ENCODE results near the gene JMJD7. TPM values are rescaled to one million over a fixed set of nuclear protein-coding genes. Genes with fewer than 3 reads are reported as not detected.
"Not testable (repeated sequence)": the region's sequence is repeated elsewhere in the genome, so short reads cannot be mapped to it uniquely, and the experiment has no call there.

JMJD7 gene
- total RNA-seq, 1 donor from 2014 or later: 18.5 TPM

DNA sequence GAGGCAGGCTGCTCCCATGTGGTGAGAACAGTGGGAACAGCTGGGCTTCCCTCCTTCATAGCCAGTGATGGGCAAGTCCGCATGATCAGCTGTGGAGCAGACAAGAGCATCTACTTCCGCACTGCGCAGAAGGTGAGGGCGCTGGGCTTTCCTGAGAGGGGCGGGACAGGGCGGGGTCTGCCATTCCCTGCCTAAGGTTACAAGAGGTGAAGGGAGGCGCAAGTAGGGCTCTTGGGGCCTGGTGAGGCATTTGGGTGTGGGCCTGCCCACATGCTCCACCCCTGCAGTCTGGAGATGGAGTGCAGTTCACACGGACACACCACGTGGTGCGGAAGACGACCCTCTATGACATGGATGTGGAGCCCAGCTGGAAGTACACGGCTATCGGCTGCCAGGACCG is 10.6 kb upstream of the JMJD7 start:
- ATAC-seq (no peak), DNase-seq (ENCODE audit: low spot score) (no peak)
- intact Hi-C loops (cut with DNase I): loop anchor here (10.0 kb wide), 1 partner anchor 253 kb away; no protein-coding TSS in a partner anchor

DNA sequence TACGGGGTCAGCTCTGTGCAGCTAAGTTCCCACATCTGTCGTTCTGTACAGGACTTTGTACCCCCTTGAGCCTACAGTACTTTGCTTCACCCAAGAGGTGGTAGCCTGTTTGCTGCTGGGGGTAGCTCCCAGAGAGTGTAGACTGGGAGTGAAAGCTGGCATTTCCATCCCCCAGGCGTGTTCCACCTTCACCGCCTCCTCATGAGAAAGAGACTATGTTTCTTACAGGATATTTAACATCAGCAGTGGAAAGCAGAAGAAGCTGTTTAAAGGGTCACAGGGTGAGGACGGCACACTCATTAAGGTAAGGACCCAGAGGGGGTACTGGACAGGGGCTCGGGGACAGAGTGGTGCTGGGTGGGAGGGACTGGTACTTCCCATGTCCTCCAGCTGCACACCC is 10.1 kb upstream of the JMJD7 start:
- no peak for DNase-seq (ENCODE audit: low spot score)
- ATAC-seq: no peak
- intact Hi-C loops (cut with DNase I): loop anchor here (10.0 kb wide), 1 partner anchor 253 kb away; no protein-coding TSS in a partner anchor

DNA sequence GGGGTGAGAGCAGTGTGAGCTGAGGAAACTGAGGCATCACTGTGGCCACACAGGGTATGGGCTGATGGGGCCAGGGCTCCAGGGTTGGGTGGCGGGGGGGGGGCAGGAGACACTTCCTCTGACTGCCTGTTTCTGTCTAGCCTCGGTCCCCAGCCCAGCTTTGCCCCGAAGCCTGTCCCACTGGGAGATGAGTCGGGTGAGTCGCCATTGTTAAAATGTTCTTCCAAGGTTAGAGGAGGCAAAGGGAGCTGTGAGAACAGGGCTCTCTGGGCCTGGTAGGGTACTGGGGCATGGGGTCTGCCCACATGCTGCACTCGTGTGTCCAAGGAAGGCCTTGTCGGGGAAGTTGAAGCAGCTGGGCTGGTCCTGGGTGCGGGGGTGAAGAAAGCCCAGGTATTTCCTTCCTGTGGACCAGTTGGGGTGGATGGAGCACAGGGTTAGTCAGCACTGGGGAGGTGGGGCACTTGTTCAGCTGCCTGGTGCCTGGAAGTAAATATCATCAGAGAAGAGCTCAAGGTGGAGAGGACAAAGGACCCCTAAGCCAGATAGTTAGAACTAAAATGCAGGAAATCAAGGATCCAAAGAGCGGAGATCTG is 8.3 kb upstream of the JMJD7 start:
- DNase-seq (ENCODE audit: low spot score): no peak
- ATAC-seq: no peak
- intact Hi-C loops (cut with DNase I): loop anchor here (10.0 kb wide), 1 partner anchor 255 kb away; no protein-coding TSS in a partner anchor

DNA sequence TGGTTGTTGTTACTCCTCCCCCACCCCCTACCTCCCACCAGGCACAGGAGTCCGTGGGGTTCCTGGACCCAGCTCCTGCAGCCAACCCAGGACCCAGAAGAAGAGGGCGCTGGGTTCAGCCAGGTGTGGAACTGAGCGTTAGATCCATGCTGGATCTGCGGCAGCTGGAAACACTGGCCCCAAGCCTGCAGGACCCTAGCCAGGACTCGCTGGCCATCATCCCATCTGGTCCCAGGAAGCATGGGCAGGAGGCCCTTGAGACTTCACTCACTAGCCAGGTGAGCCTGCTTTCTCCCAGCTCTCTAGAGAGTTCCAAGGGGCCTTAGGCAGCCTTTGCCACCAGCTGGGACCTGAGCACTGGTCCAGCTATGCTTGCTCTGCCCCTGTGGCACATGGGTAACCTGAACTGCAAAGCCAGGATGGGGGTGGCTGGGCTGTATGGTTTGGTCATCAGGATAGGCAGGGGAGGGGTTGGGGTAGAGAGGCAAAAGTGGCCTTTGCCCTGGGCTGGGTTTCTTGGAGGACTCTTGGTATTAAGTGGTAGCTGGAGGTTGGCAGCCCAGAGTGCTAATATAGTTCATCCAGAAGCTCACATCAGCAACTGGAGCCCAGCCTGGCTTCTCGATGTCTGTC is 7.0 kb upstream of the JMJD7 start:
- DNase-seq (ENCODE audit: low spot score): no peak
- intact Hi-C loops (cut with DNase I): no loop called here
- ATAC-seq: no peak

DNA sequence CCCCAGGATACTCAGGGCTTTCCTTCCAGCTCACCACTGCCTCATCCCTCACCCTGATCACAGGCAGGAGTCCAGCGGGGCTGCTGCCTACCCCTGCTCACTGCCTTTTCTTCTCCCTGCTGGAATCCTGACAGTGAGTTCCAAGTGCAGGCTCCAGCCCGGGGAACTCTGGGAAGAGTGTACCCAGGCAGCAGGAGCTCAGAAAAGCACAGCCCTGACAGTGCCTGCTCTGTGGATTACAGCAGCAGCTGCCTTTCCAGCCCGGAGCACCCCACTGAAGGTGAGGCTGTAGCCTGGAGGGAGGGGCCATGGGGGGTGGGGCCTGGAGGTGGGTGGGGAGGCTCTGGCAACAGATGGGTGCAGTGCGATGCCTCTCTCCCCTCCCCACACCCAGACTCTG is 6.1 kb upstream of the JMJD7 start:
- intact Hi-C loops (cut with DNase I): no loop called here
- ATAC-seq: no peak
- DNase-seq (ENCODE audit: low spot score): no peak

DNA sequence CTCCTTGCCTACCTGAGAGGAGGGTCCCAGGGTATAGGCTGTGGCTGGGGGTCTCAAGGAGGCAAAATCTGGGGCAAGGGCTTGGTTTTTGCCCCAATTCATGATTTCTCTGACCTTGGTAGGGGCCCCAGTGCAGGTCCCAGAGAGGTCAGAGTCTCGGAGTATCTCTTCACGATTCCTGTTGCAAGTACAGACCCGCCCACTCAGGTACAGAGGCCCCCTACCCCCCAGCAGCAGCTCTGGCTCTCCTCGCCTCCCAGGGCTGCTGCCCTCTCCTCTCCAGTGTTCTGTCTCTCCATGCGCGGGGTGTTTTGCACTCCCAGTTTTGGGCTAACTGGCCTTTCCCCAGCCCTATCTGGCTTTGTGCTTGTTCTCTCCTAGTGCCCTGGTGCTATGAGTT is 5.4 kb upstream of the JMJD7 start:
- DNase-seq (ENCODE audit: low spot score) (no peak), ATAC-seq (no peak)
- intact Hi-C loops (cut with DNase I): no loop called here

DNA sequence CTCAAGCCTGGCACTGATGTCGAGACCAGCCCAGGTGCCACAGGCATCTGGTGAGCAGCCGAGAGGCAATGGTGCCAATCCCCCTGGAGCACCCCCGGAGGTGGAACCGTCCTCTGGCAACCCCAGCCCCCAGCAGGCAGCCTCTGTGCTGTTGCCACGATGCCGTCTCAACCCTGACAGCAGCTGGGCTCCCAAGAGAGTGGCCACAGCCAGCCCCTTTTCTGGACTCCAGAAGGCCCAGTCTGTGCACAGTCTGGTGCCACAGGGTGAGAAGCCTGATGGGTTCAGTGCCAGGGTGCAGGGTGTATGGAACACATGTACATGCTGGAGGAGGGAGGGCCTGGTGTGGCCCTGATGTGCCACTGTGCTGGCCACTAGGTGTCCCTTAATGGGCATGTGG is 4.9 kb upstream of the JMJD7 start:
- ATAC-seq (no peak), DNase-seq (ENCODE audit: low spot score) (no peak)
- intact Hi-C loops (cut with DNase I): no loop called here

DNA sequence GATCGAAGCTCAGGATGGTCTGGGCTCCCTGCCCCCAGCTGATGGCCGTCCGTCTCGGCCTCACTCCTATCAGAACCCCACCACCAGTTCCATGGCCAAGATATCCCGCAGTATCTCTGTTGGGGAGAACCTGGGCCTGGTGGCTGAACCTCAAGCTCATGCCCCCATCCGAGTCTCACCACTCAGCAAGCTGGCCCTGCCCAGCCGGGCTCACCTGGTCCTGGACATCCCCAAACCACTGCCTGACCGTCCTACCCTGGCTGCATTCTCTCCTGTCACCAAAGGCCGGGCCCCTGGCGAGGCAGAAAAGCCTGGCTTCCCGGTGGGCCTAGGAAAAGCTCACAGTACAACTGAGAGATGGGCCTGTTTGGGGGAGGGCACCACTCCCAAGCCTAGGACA is 4.4 kb upstream of the JMJD7 start:
- intact Hi-C loops (cut with DNase I): no loop called here
- ATAC-seq (no peak), DNase-seq (ENCODE audit: low spot score) (no peak)

DNA sequence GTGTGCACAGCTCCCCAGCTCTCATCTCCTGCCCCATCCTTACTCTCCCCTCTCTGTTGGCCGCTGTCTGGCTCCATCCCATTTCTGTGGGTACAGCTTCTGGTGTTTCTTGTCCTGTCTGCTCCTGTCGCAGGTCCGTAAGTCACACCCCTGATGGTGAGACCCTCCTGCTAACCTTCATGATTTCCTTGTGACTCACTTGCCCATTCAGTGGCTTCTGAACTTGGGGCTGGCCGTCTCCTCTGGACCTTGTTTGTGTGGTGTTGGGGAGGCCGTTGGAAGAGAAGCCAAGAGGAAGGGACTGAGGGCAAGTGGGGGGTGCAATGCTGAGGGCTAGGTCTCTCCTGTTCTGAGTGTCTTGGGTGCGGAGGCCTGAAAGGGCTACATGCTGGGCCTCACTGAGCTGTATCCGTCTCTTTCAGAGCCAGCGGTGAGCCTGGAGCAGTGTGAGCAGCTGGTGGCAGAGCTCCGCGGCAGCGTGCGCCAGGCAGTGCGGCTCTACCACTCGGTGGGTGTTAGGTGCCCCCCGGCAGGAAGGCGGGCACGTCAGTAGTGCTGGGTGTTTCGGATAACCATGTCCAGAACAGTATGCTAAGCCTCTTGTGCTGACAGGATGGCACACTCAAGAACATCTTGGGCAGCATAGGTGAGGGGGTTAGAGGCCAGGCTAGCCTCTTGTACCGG is 3.7 kb upstream of the JMJD7 start:
- intact Hi-C loops (cut with DNase I): no loop called here
- ATAC-seq: no peak

DNA sequence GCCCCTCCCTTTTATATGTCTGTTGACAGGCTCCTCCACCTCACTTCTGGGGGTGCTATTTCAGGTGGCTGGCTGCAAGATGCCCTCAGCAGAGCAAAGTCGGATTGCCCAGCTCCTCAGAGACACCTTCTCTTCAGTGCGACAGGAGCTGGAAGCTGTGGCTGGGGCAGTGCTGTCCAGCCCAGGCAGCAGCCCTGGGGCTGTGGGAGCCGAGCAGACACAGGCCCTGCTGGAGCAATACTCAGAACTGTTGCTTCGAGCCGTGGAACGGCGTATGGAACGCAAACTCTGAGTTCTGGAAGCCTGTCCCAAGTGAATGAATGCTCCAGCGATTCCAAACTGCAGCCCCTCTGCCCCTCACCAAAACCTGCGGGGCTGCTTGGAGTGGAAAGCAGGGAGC is 2.7 kb upstream of the JMJD7 start:
- ATAC-seq (no peak), DNase-seq (ENCODE audit: low spot score) (no peak)
- intact Hi-C loops (cut with DNase I): no loop called here

More for the DNA sequence above, 3.7 kb upstream of the JMJD7 start:
- DNase-seq (ENCODE audit: low spot score): no peak

DNA sequence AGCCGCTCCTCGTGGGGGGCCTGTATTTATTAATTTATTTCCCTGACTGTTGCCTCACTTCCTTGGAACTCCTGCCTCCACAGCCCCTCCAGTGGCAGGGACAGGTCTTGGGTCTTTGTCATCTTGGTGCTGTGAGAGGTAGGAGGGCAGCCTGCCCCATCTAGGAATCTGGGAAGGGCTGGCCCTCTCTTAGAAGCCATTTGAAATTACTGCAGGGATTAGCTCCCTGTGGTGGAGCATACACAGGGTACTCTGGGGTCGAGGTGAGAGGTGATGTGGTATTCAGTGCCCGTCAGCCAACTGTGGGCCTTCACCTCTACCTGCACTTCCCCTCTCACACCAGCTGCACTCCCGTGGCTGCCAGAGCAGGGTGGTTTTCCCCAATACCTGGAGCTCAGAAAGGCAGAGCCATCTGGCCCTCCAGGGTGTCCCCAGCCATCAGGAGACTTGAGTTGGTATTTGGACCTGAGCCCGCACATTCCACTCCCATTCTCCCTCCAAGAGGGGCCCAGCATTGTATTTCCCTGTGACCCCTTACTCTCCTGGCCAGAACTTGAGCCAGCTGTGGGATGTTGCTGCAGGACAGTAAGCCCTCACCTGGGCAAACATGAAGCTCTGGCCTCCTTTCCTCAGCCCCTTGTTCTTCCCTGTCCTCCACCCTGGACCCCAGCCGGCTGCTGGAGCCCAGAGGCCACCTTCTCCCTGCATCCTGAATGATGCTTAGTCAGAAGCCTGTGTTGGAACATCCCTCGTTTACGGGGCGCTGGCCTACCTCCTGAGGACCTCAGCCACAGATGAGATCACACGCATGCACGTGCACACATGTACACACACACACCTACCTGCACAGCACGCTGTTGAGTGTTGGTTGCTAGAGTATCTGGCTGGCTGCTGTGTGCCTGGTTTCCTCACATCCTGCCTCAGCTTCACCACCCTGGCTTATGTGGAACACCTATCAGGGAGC is 2.0 kb upstream of the JMJD7 start:
- ATAC-seq: no peak
- DNase-seq (ENCODE audit: low spot score): no peak
- intact Hi-C loops (cut with DNase I): no loop called here

DNA sequence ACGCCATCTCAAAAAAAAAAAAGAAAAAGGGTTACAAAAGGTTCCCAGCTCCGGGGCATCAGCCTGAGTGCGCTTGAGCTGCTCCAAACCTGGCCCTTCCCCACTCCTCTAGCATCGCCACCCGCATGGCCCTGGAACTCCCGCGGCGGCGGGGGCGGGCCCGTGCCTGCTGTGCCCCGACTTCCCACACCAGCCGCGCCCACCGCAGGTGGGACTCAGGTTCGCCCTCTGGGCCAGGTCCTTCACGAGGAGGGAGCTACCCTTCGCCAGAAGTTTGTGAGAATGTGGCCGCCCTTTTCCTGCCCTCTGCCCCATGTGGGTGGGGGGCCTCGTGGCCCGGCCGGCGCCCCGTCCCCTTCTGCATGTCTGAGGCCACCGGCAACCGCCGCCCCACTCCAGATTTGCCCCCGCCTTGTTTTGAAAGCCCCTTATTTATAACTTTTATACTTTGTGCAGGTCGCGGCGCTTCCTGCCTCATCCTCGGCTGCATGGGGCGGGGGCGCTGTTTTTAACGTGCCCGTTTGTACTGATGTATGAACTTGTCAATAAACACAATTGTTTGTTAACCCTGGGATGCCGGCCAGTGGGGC is 507 bp upstream of the JMJD7 start:
- intact Hi-C loops (cut with DNase I): no loop called here
- peak; percentile 5 for ATAC-seq
- no peak for DNase-seq (ENCODE audit: low spot score)

DNA sequence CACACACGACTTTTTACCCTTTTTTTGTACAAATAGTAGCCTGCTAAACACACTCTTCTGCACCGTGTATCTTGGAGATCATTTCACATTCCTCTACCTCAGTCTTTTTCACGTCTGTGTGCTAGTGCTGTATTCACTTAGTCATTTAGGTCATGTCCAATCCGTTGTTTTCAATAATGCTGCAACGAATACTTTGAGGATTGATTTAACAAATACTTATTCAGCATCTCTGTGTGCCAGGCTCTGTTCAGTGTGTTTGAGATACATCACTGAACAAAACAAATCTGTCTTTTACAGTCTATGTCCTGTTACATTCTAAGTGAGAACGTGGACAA is 882 bp downstream of the JMJD7 start:
- no peak for ATAC-seq
- DNase-seq (ENCODE audit: low spot score): no peak
- intact Hi-C loops (cut with DNase I): no loop called here

DNA sequence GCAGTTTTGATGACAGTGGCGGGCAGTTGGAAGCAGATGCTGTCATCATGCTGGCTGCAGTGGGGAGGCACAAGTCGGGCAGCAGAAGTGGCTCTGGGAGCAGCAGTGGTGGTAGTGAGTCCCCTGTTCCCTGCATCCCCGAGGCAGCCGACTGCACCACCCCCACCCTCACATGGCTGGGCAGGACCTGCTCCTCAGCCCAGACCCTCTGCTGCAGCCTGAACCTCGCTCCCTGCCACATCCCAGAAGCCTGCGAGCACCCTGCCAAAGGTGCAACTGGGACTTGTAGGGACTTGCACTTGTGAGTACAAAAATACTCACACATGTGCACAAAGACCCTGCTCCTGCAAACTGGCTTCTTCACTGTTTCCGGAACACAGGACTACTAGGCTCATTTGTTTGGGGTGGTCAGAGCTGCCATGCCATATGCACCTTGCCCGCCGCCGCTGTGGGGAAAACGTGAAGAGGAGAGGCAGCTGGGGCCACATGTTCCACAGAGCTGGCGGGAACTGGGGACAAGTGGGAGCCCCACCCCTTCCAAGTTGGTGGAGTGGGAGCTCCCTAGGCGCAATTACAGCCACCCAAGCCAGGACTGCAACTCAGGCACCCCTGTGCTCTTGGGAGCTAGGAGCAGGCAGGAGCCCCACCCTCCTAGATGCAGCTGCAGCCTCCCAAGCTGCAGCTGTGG is 2.2 kb downstream of the JMJD7 start:
- no peak for ATAC-seq
- DNase-seq (ENCODE audit: low spot score): no peak
- intact Hi-C loops (cut with DNase I): no loop called here

DNA sequence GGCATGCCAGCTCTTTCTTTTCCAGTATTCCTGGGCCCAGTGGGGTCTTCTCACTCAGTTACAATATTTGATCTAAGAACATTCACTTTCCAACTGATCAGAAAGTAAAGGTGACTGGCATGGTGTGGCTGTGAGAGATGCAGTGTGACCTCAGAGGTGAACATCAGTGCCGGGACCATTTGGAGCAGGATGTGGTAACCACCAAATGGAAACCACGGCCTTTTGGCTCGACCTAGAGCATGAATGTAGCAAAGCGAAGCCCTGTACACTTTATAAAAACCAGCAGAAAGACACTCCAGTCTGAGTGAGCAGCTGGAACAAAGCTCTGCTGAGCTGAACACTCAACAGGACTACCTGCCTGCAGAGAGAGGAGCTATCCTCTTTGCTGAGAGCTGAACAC is 3.4 kb downstream of the JMJD7 start:
- DNase-seq (ENCODE audit: low spot score); ATAC-seq; intact Hi-C loops (cut with DNase I): not testable (repeated sequence)

DNA sequence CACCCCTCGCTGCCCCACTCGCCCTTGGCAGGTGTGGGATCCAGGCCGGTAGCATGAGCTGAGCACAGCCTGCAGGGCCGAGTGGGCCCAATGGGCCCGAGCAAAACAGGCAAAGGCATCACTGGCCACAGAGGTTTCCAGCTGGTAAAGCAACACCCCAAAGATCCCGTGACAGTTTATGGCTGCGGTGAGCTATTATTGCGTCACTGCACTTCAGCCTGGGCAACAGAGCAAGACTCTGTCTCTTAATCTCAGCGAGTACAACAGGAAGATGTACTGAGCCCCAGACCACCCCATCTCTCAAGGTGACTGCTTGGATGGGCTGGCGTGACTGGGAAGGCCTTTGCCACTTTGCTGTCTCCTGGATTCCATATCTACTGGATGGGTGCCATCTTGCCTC is 4.3 kb downstream of the JMJD7 start:
- intact Hi-C loops (cut with DNase I): no loop called here
- ATAC-seq (no peak), DNase-seq (ENCODE audit: low spot score) (no peak)

DNA sequence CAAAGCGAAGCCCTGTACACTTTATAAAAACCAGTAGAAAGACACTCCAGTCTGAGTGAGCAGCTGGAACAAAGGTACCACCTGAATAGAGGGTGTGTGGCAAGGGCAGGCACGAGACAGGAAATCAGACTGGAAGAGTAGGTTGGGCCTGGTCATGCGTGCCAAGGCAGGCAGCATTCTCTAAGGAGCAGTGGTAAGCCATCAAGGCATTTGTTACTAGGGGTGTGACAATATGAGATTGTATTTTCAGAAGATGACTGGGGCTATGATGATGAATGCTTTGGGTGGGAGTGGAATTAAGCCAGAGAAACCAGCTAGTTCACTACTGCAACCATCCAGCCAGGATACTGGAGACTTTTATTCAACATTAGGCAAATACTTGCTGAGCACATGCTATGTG is 5.0 kb downstream of the JMJD7 start:
- intact Hi-C loops (cut with DNase I): no loop called here
- no peak for ATAC-seq
- no peak for DNase-seq (ENCODE audit: low spot score)

DNA sequence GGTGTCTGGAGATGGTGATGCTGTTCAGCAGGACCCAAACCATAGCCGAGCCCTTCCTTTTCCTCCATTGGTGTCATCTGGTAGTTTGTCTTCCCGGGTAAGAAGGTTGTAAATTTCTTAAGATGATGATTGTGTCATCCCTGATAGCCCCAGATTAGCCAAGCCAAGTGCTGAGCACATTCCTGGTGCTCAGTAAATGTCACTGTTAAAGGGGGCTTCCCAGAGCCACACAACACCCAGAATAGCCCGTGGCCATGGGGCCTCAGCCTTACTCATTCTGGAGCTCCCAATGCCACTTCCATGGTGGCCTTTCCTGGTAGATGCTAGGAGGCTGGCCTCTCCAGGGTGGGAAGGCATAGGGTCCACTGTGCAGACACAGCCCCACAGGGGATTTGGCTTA is 6.2 kb downstream of the JMJD7 start:
- DNase-seq (ENCODE audit: low spot score): no peak
- intact Hi-C loops (cut with DNase I): no loop called here
- ATAC-seq: no peak

DNA sequence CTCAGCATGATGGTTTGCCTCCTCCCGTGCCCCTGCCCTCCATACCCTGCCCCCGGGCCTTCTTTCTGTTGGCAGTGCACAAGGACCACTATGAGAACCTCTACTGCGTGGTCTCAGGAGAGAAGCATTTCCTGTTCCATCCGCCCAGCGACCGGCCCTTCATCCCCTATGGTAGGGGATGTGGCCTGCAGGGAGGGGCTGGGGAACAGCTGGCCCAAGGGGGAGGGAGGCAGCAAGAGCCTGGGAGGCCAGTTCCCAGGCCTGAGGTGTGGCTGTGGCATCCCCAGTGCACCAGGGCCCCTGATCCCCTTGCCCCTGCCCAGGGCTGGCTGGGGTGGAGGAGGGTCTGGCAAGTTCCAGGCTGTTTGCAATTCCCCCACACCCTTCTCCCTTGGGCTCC is 8.2 kb downstream of the JMJD7 start:
- DNase-seq (ENCODE audit: low spot score) (no peak), ATAC-seq (no peak)

More for the DNA sequence above, 8.2 kb downstream of the JMJD7 start:
- intact Hi-C loops (cut with DNase I): no loop called here
